Chondrocyte (in vitro differentiated cells): ENCODE results near the gene COPG2. TPM values are rescaled to one million over a fixed set of nuclear protein-coding genes. Genes with fewer than 3 reads are reported as not detected.

Source experiments
- DNase-seq: peaks from one replicate; pipeline ENCODE4 v3.0.0; 2021; ENCODE audit warnings: mixed read lengths, low spot score
- H3K27ac Mint-ChIP-seq: one replicate; pipeline ENCODE4 v1.8.0; 2021; ENCODE audit warnings: mild to moderate bottlenecking, moderate library complexity, mixed read lengths; ENCODE audit not compliant: unreplicated experiment
- H3K27me3 Mint-ChIP-seq: 2 replicates; pipeline ENCODE4 v1.8.0; 2021; ENCODE audit warnings: low read depth, mixed read lengths
- H3K36me3 Mint-ChIP-seq: 2 replicates; pipeline ENCODE4 v1.8.0; 2021; ENCODE audit warnings: low read depth, mixed read lengths
- H3K4me1 Mint-ChIP-seq: 2 replicates; pipeline ENCODE4 v1.8.0; 2021; ENCODE audit warnings: low read depth, mild to moderate bottlenecking, mixed read lengths
- H3K4me3 Mint-ChIP-seq: one replicate; pipeline ENCODE4 v1.8.0; 2021; ENCODE audit warnings: mild to moderate bottlenecking, moderate library complexity, mixed read lengths; ENCODE audit not compliant: unreplicated experiment
- H3K9me3 Mint-ChIP-seq: 2 replicates; pipeline ENCODE4 v1.8.0; 2021; ENCODE audit warnings: low read depth, mixed read lengths
- CTCF ChIP-seq: fragments of 200-600 bp; sonication (generic); IDR thresholded peaks from 2 replicates; pipeline ENCODE4 v1.5.0; 2021; ENCODE audit warnings: antibody characterized with exemption, mild to moderate bottlenecking, moderate library complexity
- total RNA-seq: library from RNA; stranded (reverse); gene quantifications from 3 replicates; pipeline ENCODE4 v1.2.1, GENCODE V29; 2021

COPG2 gene
- total RNA-seq, 1 donor from 2014 or later, result 24.1 TPM

DNA sequence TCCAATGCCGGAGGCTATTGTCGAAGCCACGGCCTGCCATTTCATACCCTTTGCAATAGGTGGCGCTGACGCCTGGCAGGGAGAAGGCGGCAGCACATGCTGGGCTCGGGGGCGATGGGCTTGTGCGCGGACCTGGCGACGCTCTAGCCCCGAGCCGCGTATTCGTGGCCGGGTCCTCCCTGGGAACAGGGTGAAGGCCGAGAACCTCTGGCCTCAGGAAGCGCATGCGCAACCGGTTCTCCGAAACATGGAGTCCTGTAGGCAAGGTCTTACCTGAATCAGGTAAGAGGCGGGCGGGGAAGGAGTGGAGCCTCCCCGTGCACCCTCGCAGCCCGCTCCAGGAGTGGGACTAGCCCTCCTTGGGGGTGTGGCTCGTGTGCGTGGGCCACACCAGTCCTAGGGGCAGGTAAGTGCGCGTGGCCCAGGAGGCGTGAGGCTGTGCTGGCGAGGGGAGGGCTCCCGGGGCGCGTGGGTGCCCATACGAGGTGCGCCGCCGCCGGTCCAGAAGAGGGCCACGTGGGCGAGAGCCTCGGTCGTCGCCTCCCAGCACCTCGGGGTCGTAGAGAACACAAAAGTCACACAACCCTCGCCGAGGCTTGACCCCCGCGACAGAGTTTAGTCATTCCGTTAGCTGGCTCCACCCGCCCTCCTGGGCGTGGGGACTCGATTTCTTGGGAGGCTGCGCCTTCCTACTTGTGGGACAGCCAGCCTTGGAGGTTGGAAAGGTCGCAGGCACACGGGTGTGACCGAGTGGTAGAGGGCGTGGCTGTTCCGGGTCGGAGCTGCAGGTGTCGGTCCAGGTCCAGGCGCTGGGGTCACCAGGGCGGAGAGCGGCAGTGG lies 182.2 kb downstream of the COPG2 start:
- Mint-ChIP-seq H3K27ac (no peak overlapping the region), H3K27me3 (no peaks in the 10 kb centered on the region), H3K9me3 (no peaks in the 10 kb centered on the region), H3K36me3 (no peaks in the 10 kb centered on the region), H3K4me1 (peaks cover 55% of the 10 kb centered on the region), H3K4me3 (peak overlapping the region; percentile 55)
- DNase-seq, result no peak
- TF ChIP-seq CTCF, result peak; percentile 80

DNA sequence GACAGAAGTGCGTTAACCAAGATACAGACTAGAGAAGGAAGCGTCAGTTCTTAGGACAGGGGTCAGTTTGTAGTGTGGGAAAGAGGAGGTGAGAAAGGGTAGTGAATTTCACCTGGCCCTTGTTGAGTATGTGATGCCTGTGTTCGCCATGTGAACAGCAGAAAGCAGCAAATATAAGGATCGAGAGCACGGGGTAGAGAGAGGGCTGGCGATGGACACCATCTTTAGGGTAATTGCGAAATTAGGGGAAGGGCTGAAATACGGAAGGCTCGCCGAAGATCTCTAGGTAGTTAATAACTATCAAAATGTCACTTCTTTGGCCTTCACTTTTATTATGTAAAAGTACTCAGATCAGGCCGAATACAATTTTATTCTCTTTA lies 182.8 kb downstream of the COPG2 start:
- Mint-ChIP-seq H3K9me3 (no peaks in the 10 kb centered on the region), H3K4me1 (peaks cover 52% of the 10 kb centered on the region), H3K36me3 (no peaks in the 10 kb centered on the region), H3K27me3 (no peaks in the 10 kb centered on the region), H3K4me3 (peak overlapping the region; percentile 55), H3K27ac (no peak overlapping the region)
- DNase-seq, result no peak
- no peak for TF ChIP-seq CTCF

GRCh38 chr7:130483031-130483430 lies 185.5 kb downstream of the COPG2 start:
- no peak for TF ChIP-seq CTCF
- H3K36me3 Mint-ChIP-seq, result no peaks in the 10 kb centered on the region
- H3K4me3 Mint-ChIP-seq, result no peak overlapping the region
- no peaks in the 10 kb centered on the region for H3K27me3 Mint-ChIP-seq
- no peak overlapping the region for H3K27ac Mint-ChIP-seq
- DNase-seq, result no peak
- H3K4me1 Mint-ChIP-seq, result peaks cover 30% of the 10 kb centered on the region
- peaks cover under 1% of the 10 kb centered on the region for H3K9me3 Mint-ChIP-seq

DNA sequence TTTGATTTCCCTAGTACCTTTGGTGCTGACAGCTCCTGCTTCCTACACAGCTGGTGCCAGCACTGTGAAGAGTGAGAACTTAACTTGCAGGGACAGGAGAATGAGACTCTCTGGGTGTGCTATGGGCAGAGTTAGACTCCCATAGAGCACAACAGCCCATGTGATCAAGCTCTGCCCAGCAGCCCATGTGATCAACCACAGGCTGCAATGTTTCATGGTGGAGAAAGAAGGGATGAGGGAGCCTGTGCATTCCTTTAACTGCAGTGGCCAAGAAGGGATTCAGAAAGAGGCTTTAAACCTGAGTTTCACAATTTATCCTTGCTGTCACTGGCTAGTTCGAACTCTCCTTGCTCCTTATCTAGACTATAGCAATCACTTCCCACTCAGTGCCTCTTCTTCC lies 186.7 kb downstream of the COPG2 start:
- Mint-ChIP-seq H3K36me3 (no peaks in the 10 kb centered on the region), H3K4me3 (peak overlapping the region; percentile 4), H3K9me3 (peaks cover 4% of the 10 kb centered on the region), H3K27me3 (no peaks in the 10 kb centered on the region), H3K27ac (peak overlapping the region; percentile 80), H3K4me1 (peaks cover 28% of the 10 kb centered on the region)
- DNase-seq, result no peak
- TF ChIP-seq CTCF, result no peak

- Mint-ChIP-seq H3K27ac (no peak overlapping the region), H3K4me3 (no peak overlapping the region), H3K4me1 (peaks cover 13% of the 10 kb centered on the region), H3K36me3 (no peaks in the 10 kb centered on the region), H3K9me3 (peaks cover 4% of the 10 kb centered on the region), H3K27me3 (no peaks in the 10 kb centered on the region)
- no peak for DNase-seq
- no peak for TF ChIP-seq CTCF
Observed at GRCh38 chr7:130479716-130480400, 188.7 kb downstream of the COPG2 start.
